ENCODE data around the gene EPSTI1.
A peak's percentile ranks its signal among the peaks of the same experiment; 100 is the strongest.
"Not testable (repeated sequence)": the region's sequence is repeated elsewhere in the genome, so short reads cannot be mapped to it uniquely, and the experiment has no call there.

The EPSTI1 gene, protein sequence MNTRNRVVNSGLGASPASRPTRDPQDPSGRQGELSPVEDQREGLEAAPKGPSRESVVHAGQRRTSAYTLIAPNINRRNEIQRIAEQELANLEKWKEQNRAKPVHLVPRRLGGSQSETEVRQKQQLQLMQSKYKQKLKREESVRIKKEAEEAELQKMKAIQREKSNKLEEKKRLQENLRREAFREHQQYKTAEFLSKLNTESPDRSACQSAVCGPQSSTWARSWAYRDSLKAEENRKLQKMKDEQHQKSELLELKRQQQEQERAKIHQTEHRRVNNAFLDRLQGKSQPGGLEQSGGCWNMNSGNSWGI

DNA sequence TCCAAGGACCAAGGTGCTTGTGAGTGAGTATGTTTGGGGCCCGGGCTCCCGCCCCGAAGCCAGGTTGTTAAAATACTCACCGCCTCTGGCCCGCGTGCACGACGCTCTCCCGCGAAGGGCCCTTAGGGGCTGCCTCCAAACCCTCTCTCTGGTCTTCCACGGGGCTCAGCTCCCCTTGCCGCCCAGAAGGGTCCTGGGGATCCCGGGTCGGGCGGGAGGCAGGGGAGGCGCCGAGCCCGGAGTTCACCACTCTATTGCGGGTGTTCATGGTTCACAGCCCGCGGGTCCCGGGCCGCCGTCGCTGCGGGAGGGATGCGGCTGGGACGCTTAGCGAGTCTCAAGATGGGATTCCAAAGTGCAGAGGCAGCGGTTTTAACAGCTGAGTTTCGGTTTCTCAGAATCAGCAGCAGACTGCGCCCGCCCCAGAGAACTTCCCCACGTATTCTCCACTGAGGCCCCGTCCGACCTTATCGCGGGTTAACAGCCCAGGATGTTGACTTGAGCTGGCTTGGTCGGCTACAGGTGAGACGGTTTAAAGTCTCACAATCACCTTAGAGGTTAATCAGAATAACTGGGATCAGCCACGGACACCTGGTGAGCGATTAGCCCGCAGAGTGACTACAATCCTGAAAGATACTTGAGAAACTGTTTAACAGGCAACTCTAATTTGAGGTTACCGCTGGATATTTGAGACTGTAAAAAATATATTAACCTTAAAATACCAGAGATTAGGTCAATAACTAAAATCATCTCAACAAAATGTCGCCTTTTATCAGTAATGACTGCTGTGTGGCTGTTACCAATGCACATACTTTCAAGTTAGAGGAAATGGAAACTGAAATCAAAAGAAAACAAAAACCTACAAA, at the start of gene EPSTI1:
EPSTI1 (minus strand) TSS at position 344 of the 866 bp plus-strand sequence; CDS start at position 268, 76 bp downstream.
- DNase-seq = peak; percentile 83

DNA sequence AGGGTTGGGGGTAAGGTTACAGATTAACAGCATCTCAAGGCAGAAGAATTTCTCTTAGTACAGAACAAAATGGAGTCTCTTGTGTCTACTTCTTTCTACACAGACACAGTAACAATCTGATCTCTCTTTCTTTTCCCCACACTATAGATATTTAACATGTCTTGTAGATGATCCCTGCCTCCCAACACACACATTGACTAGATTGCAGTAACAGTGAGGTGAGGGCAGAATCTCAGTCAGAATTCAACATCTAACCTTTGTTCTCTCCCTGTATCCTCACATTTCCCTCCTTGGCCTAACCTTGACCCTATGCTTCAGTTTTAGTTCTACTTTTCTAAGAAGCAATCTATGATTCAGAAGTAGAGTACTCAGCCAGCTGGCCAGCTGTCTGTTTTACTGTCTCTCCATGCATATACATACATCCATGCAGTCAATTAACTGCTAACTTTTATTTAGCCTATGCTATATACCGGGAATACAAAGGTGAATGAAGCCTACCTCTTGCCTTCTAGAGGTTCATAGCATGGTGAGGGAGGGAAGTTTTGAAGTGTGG, 49.4 kb upstream of the EPSTI1 start:
- DNase-seq = no peak

DNA sequence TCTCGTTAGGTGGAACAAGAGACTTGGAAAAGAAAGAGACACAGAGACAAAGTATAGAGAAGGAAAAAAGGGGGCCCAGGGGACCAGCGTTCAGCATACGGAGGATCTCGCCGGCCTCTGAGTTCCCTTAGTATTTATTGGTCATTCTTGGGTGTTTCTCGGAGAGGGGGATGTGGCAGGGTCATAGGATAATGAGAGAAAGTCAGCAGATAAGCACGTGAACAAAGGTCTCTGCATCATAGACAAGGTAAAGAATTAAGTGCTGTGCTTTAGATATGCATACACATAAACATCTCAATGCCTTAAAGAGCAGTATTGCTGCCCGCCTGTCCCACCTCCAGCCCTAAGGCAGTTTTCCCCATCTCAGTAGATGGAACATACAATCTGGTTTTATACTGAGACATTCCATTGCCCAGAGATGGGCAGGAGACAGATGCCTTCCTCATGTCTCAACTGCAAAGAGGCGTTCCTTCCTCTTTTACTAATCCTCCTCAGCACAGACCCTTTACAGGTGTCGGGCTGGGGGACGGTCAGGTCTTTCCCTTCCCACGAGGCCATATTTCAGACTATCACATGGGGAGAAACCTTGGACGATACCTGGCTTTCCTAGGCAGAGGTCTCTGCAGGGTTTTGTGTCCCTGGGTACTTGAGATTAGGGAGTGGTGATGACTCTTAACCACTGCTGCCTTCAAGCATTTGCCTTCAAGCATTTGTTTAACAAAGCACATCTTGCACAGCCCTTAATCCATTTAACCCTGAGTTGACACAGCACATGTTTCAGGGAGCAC, 48.7 kb upstream of the EPSTI1 start:
- not testable (repeated sequence) for DNase-seq

DNA sequence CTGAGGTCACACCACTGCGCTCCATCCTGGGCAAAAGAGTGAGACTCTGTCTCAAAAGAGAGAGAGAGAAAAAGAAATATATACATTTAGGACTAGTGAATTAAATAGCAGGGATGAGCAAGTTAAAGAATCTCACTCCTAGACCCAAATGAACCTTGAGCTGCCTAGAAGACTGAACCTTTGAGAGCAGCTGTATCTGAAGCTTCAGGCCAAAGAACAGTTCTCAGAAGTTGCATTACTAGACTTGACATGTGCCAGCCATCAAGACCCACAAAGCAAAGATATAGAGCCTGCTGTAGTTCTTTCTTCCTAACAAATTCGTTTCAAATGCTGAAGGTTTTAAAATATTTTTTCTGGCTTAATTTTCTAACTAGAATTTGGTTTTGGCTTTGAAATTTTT, 47.9 kb upstream of the EPSTI1 start:
- DNase-seq = no peak

DNA sequence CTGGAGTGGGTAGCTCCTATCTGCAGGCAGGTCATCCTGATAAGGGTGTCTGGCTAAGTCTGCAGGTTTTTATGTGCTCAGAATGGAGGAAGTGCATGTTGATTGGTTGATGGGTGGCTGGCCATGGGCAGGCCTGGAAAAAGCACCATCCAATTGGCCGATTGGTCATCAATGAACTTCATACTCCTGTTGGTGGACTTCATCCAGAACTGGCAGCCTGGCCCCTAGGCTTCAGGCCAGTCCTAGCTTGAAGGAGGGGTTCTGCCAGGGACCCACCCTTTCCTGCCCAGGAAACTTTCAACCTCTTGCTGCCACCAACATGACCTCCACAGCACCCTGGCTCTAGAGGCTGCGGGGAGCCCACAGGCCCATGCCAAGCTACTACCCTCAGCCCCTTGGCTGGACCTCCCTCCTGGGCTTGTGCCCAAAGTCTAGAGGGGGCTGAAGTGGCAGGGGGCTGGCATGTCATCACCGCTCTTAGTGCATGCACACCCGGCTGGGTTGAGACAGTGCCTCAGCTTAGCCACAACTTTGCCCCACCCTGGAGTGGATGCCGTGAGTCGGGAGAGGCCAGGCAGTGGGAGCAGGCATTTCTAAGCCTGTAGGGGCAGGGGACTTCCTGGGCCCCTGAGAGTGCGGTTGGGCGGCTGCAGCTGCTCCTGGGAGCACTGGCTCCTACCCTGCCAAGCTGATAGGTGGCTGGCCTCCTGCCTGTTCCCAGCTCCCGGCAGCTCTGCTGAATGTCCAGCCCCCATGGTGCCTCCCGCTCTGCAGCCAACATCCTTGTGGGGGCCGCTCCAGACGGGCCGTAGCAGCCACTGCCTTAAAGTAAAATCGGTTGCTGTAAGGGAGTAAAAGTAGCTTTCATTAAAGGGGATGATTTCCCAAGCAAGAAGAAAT, 44.6 kb upstream of the EPSTI1 start:
- DNase-seq = no peak

DNA sequence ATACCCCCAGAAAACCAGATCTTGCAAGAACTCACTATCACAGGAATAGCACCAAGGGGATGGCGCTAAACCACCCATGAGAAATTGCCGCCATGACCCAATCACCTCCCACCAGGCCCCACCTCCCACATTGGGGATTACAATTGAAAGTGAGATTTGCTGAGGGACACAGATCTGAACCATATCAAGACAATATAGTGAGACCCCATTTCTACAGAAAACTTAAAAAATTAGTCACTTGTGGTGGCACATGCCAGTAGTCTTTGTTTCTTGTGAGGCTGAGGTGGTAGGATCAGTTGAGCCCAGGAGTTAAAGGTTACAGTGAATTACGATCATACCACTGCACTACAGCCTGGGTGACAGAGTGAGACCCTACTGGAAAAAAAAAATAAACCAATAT, 41.0 kb upstream of the EPSTI1 start:
- DNase-seq = no peak

DNA sequence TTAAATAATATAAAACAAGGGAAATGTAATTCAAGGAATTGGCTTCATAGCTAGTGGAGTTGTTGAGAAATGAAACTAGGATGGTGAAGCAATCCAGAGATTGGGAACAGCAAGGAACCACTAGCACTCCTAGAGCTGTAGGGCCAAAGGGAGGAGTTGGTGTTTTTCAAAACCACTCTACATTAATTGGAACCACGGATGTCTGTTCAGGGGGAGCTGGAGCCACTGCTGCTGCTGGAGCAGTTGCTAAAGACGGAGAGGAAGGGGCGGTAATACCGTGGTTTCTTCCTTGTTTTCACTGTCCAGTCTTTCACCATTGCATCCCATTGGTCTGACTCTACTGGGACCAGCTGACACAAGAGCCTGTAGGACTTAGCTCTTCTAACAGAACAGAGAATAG, 39.8 kb upstream of the EPSTI1 start:
- DNase-seq = no peak

DNA sequence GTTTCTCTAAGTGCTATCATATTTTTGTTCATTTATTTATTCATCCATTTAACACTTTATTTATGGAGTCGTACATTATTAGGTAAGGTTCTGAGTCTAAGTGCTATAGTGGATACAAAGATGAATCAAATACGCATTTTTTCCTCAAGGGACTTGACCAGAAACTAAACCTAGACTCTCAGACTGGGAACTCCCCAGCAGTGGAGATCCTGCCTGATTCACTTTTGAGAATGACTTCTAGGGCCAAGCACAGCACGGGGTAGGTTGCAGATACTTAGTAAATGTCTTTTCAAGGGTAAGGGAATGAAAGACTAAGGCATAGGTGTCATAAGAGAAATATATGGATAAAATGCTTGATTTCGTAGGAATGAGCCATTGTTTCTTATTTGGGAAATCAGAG, 38.5 kb upstream of the EPSTI1 start:
- no peak for DNase-seq

DNA sequence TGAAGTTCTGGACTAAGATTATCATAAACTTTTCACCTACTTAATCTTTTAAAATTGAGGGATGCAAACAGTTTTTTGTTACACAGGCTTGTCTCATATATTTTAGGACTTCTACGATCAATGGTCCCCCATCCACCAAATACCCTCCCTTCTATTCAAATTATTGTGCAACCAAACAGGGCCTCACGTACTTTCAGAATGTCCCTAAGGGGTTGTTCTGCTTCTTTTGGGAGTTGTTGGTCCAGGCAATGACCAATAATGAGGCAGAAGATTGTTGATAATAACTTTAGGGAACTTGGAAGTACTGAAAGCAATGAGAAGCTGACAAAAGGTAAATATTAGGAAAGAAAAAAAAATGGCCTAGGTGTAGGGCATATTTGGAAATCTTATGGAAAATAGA, 34.2 kb upstream of the EPSTI1 start:
- no peak for DNase-seq

DNA sequence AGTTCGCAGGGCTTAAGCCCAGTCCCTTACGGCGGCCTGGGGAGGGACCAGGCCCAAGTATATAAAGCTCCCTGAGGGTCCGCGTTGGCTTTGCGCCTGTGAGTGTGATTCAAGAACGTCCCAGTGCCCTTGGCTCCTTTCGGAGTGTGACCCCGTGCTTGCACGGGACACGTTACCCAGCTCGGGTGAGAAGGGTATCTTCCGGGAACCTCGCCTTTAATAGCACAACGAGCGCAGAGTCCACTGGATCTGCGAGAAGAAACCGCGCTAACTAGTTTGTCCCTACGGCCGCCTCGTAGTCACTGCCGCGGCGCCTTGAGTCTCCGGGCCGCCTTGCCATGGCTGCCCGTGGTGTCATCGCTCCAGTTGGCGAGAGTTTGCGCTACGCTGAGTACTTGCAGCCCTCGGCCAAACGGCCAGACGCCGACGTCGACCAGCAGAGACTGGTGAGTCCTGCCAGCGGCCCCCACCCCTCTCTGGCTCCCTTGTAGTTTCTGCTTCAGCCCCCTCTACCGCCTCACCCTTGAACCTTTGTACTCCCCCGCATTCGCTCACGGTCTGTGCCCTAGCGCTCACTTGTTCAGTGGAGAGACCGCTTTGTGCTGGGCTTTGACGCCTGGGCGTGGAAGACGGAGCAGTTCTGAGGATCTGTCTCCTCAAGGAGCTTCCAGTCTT, 31.4 kb upstream of the EPSTI1 start, which contains the start of gene DNAJC15:
DNAJC15 (plus strand) TSS at position 298 of the 675 bp plus-strand sequence; CDS start at position 339, 41 bp downstream.
- peak; percentile 81 for DNase-seq

DNA sequence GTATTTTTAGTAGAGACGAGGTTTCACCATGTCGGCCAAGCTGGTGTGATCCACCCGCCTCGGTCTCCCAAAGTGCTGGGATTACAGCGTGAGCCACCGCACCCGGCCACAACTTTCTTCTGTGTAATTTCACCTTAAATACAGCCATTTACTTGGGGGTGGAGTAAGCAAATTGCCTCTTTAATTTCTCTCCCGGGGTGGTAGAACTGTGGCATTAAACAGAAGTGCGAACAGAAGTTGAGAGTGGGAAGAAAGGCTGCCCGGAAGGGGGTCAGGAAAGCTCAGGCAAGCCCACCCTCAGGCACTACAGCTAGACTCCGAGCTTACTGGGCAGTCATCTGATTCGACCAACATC, 30.9 kb upstream of the EPSTI1 start:
- no peak for DNase-seq

DNA sequence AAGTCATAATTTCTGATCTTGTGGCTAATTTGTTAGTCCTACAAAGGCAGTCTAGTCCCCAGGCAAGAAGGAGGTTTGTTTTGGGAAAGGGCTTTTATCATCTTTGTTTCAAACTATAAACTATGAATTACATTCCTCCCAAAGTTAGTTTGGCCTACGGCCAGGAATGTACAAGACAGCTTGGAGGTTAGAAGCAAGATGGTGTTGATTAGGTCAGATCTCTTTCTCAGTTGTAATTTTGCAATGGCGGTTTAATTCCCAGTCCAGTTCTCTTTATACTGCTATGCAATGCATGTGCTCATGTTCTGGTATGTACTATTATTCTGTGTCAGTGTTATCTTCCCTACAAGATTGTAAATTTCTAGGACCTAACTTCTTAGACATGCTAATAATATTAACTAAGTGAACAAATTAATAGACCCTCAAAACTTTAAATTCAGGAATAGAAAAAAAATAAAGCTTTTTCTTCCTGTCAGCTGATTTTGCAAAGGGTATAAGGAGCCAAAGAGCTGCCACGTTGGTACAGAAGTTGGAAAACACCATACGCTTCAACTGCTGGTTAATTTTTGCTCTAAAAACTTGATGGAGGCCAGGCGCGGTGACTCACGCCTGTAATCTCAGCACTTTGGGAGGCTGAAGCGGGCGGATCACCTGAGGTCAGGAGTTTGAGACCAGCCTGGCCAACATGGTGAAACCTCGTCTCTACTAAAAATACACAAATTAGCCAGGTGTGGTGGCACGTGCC, 30.1 kb upstream of the EPSTI1 start:
- no peak for DNase-seq

DNA sequence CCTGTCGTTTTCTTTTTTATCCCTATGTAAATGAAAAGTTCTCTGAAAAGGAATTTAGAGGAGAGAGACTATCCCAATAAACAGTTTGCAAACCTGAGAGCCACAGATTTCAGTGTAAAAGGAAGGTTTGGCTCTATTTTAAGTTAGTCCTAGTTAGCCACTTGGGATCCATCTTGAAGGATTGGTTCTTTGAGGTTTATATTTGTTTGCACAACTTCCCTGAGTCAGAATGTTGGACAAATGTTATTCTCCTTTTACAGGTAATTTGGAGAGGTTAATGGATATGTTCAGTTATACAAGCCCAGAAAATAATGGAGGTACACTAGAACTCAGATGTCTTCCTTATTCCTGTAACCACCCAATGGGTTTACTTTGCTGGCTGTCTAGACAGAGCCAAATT, 28.8 kb upstream of the EPSTI1 start:
- DNase-seq = no peak

DNA sequence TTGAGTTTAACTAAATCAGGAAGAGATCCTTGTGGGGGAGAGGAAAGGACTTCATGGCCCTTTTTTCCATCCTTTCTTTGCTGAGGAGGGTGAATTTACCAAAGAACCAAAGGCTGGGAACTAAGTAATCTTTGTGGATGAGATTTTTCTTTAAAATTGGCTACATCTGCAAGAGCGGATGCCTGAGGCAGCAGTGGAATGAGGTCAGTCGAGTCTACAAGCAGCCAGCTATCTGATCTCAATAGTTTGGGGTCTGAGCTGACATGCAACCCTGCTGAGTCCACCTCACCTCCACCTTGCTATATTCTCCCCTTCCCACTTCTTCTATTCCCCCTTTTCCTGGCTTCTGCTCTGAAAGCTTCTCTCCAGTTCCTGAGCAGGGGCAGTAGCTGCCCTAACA, 27.8 kb upstream of the EPSTI1 start:
- DNase-seq = no peak

DNA sequence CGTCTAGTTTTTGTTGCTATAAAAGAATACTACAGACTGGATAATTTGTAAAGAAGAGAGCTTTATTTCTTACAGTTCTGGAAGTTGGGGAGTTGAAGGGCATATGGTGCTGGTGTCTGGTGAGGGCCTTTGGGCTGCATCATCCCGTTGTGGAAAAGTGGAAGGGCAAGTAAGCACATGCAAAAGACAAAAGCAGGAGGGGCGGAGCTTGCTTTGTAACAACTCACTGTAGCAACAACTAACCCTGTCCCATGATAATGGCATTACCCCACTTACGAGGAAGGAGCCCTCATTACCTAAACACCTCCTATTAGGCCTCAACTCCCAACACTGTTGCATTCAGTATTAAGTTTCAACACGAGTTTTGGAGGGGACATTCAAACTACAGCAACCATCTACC, 24.2 kb upstream of the EPSTI1 start:
- DNase-seq = no peak

DNA sequence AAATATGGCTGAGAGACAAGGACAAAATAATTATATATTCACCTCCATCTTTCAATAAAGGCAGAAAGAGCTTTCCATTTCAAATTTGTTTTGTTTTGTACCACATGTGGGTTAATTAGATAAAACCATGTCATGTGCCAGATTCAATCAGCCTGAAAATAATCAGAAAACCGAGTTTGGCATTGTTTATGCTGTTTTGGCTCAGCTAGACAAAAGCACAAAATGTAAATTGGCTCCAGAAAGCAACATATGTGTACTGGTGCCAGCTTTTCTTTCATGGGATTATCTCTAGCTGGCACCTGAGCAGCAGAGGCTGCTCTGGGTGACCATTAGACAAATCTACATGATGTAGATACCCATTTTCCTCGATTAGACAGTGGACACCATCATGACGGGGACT, 22.1 kb upstream of the EPSTI1 start:
- no peak for DNase-seq

DNA sequence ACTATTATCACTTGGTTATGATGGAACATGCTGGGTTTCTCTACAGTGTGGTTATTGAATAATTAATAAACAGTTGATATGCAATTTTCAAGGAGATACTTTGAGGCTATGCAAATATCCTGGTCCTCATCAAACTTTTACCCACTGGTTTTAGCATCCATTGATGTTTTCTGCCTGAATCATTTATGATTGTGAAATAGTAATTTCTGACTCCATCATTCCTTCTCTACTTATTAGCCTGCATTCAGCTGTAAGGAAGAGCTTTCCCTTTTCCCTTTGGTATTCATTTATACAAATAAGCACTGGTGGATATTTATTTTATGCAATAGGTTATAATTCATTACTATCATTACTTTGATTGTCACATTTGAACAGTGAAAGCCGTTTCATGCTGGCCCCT, 17.5 kb upstream of the EPSTI1 start:
- no peak for DNase-seq

DNA sequence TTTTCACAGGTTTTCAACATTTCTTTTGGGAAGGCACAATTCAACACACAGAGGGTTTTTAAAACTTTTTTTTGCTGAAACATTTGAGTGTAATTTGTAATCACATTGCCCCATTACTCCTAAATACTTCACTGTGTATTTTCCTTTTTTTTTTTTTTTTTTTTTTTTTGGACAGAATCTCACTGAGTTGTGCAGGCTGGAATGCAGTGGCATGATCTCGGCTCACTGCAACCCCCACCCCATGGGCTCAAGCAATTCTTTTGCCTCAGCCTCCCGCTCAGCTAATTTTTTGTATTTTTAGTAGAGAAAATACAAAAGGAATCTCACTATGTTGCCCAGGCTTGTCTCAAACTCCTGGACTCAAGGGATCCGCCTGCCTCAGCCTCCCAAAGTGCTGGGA, 16.6 kb upstream of the EPSTI1 start:
- DNase-seq = no peak

DNA sequence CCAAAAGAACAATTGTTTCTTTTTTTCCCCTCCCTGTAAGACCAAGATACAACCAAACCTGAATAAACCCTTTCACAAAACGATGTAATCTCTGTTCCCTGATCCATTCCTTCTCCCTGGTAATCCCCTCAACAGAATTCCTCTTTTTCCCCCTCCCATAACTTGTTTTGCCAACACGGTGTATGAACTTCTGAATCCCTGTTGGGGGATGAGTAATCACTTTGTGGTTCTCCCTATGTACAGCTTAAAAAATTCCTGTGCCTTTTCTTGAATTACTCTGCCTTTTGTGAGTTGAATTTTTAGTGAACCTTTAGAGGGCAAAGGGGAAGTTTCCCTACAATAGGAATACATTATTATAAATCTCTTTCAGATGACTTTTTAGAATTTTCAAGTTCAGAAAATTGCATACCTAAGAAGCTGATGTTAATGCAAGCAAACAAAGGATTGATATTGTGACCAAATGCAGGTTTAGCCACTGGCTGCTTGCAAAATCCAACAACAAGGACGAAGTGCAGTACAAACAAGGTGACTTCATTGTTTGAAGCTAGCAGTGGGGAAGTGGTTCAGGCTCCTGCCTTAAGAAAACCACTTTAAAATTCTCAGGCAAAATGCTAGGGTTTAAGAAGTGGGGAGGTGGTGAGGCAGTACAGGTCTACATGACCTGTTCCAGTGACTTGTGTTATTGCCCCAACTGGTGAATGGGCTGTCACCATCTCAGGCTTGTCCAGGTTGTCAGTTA, 15.0 kb upstream of the EPSTI1 start:
- no peak for DNase-seq

Data from CD4-positive, alpha-beta T cell treated with Interleukin-10 for 1 hour (primary cell).